Measurements from ENCODE around the gene VPS9D1.
"Not testable (repeated sequence)": the region's sequence is repeated elsewhere in the genome, so short reads cannot be mapped to it uniquely, and the experiment has no call there.

VPS9D1 gene

GRCh38 chr16:89687092-89687940, 33.4 kb downstream of the VPS9D1 start:
- H3K36me3 ChIP-seq (ENCODE audit: control insufficient read depth, insufficient read depth, low read length) = peaks cover 18% of the 10 kb centered on the region
- H3K4me1 ChIP-seq (ENCODE audit: control insufficient read depth, insufficient read depth, low read length, poor library complexity, severe bottlenecking) = peaks cover 7% of the 10 kb centered on the region
- H3K4me3 ChIP-seq (ENCODE audit: insufficient read depth, low read depth, low read length, poor library complexity, severe bottlenecking) = peak overlapping the region; percentile 95
- H3K27me3 ChIP-seq (replicated peaks; ENCODE audit: control insufficient read depth, insufficient read depth, low read length, poor library complexity, severe bottlenecking) = no peaks in the 10 kb centered on the region
- H3K9me3 ChIP-seq (ENCODE audit: control insufficient read depth, low read length) = no peaks in the 10 kb centered on the region
- peak in 1 of 3 donors; percentile 16 for DNase-seq
- H3K27ac ChIP-seq (ENCODE audit: insufficient read depth, low read length, poor library complexity, severe bottlenecking) = peak overlapping the region; percentile 93

GRCh38 chr16:89686520-89687091, 34.1 kb downstream of the VPS9D1 start, which contains the start of gene CDK10:
Gene CDK10, plus strand, starts transcription at chr16:89686689. Its CDS starts 22 bp downstream, at chr16:89686711.
- Histone ChIP-seq H3K27ac (ENCODE audit: insufficient read depth, low read length, poor library complexity, severe bottlenecking) (peak within 1 kb of the TSS; percentile 93), H3K4me1 (ENCODE audit: control insufficient read depth, insufficient read depth, low read length, poor library complexity, severe bottlenecking) (peaks cover 7% of the 10 kb centered on the region), H3K9me3 (ENCODE audit: control insufficient read depth, low read length) (no peaks in the 10 kb centered on the region), H3K27me3 (replicated peaks; ENCODE audit: control insufficient read depth, insufficient read depth, low read length, poor library complexity, severe bottlenecking) (no peaks in the 10 kb centered on the region), H3K36me3 (ENCODE audit: control insufficient read depth, insufficient read depth, low read length) (peaks cover 11% of the 10 kb centered on the region), H3K4me3 (ENCODE audit: insufficient read depth, low read depth, low read length, poor library complexity, severe bottlenecking) (peak within 1 kb of the TSS; percentile 95)
- DNase-seq = peak; percentile 79 to 87 (median 84)

- Histone ChIP-seq H3K27me3 (replicated peaks; ENCODE audit: control insufficient read depth, insufficient read depth, low read length, poor library complexity, severe bottlenecking) (no peaks in the 10 kb centered on the region), H3K9me3 (ENCODE audit: control insufficient read depth, low read length) (no peaks in the 10 kb centered on the region), H3K27ac (ENCODE audit: insufficient read depth, low read length, poor library complexity, severe bottlenecking) (no peak overlapping the region), H3K4me1 (ENCODE audit: control insufficient read depth, insufficient read depth, low read length, poor library complexity, severe bottlenecking) (peaks cover 7% of the 10 kb centered on the region), H3K36me3 (ENCODE audit: control insufficient read depth, insufficient read depth, low read length) (peaks cover 5% of the 10 kb centered on the region), H3K4me3 (ENCODE audit: insufficient read depth, low read depth, low read length, poor library complexity, severe bottlenecking) (peak overlapping the region; percentile 95)
- no peak for DNase-seq
Measured at GRCh38 chr16:89685916-89686315, 34.8 kb downstream of the VPS9D1 start.

- Histone ChIP-seq H3K27me3 (replicated peaks; ENCODE audit: control insufficient read depth, insufficient read depth, low read length, poor library complexity, severe bottlenecking) (no peaks in the 10 kb centered on the region), H3K9me3 (ENCODE audit: control insufficient read depth, low read length) (no peaks in the 10 kb centered on the region), H3K27ac (ENCODE audit: insufficient read depth, low read length, poor library complexity, severe bottlenecking) (no peak overlapping the region), H3K4me1 (ENCODE audit: control insufficient read depth, insufficient read depth, low read length, poor library complexity, severe bottlenecking) (no peaks in the 10 kb centered on the region), H3K36me3 (ENCODE audit: control insufficient read depth, insufficient read depth, low read length) (no peaks in the 10 kb centered on the region), H3K4me3 (ENCODE audit: insufficient read depth, low read depth, low read length, poor library complexity, severe bottlenecking) (no peak overlapping the region)
- no peak for DNase-seq
Measured at GRCh38 chr16:89678258-89678657, 42.4 kb downstream of the VPS9D1 start.

GRCh38 chr16:89672177-89672941, 48.3 kb downstream of the VPS9D1 start:
- Histone ChIP-seq H3K9me3 (ENCODE audit: control insufficient read depth, low read length) (no peaks in the 10 kb centered on the region), H3K27me3 (replicated peaks; ENCODE audit: control insufficient read depth, insufficient read depth, low read length, poor library complexity, severe bottlenecking) (no peaks in the 10 kb centered on the region), H3K4me1 (ENCODE audit: control insufficient read depth, insufficient read depth, low read length, poor library complexity, severe bottlenecking) (no peaks in the 10 kb centered on the region), H3K36me3 (ENCODE audit: control insufficient read depth, insufficient read depth, low read length) (no peaks in the 10 kb centered on the region), H3K27ac (ENCODE audit: insufficient read depth, low read length, poor library complexity, severe bottlenecking) (no peak overlapping the region), H3K4me3 (ENCODE audit: insufficient read depth, low read depth, low read length, poor library complexity, severe bottlenecking) (no peak overlapping the region)
- no peak for DNase-seq

GRCh38 chr16:89671565-89671964, 49.1 kb downstream of the VPS9D1 start:
- not testable (repeated sequence) for DNase-seq; H3K9me3 ChIP-seq (ENCODE audit: control insufficient read depth, low read length); H3K4me1 ChIP-seq (ENCODE audit: control insufficient read depth, insufficient read depth, low read length, poor library complexity, severe bottlenecking); H3K4me3 ChIP-seq (ENCODE audit: insufficient read depth, low read depth, low read length, poor library complexity, severe bottlenecking); H3K27me3 ChIP-seq (replicated peaks; ENCODE audit: control insufficient read depth, insufficient read depth, low read length, poor library complexity, severe bottlenecking); H3K27ac ChIP-seq (ENCODE audit: insufficient read depth, low read length, poor library complexity, severe bottlenecking); H3K36me3 ChIP-seq (ENCODE audit: control insufficient read depth, insufficient read depth, low read length)

GRCh38 chr16:89670496-89671431, 49.9 kb downstream of the VPS9D1 start:
- no peak for DNase-seq
- no peaks in the 10 kb centered on the region for H3K4me1 ChIP-seq (ENCODE audit: control insufficient read depth, insufficient read depth, low read length, poor library complexity, severe bottlenecking)

GRCh38 chr16:89669755-89670154, 50.9 kb downstream of the VPS9D1 start:
- no peaks in the 10 kb centered on the region for H3K36me3 ChIP-seq (ENCODE audit: control insufficient read depth, insufficient read depth, low read length)
- no peak for DNase-seq

More at GRCh38 chr16:89670496-89671431, 49.9 kb downstream of the VPS9D1 start:
- H3K9me3 ChIP-seq (ENCODE audit: control insufficient read depth, low read length) = no peaks in the 10 kb centered on the region
- H3K4me3 ChIP-seq (ENCODE audit: insufficient read depth, low read depth, low read length, poor library complexity, severe bottlenecking) = no peak overlapping the region
- no peaks in the 10 kb centered on the region for H3K27me3 ChIP-seq (replicated peaks; ENCODE audit: control insufficient read depth, insufficient read depth, low read length, poor library complexity, severe bottlenecking)
- no peak overlapping the region for H3K27ac ChIP-seq (ENCODE audit: insufficient read depth, low read length, poor library complexity, severe bottlenecking)
- no peaks in the 10 kb centered on the region for H3K36me3 ChIP-seq (ENCODE audit: control insufficient read depth, insufficient read depth, low read length)

GRCh38 chr16:89668790-89669158, 51.9 kb downstream of the VPS9D1 start:
- Histone ChIP-seq H3K36me3 (ENCODE audit: control insufficient read depth, insufficient read depth, low read length) (no peaks in the 10 kb centered on the region), H3K9me3 (ENCODE audit: control insufficient read depth, low read length) (no peaks in the 10 kb centered on the region), H3K4me1 (ENCODE audit: control insufficient read depth, insufficient read depth, low read length, poor library complexity, severe bottlenecking) (no peaks in the 10 kb centered on the region), H3K27ac (ENCODE audit: insufficient read depth, low read length, poor library complexity, severe bottlenecking) (no peak overlapping the region), H3K27me3 (replicated peaks; ENCODE audit: control insufficient read depth, insufficient read depth, low read length, poor library complexity, severe bottlenecking) (no peaks in the 10 kb centered on the region), H3K4me3 (ENCODE audit: insufficient read depth, low read depth, low read length, poor library complexity, severe bottlenecking) (no peak overlapping the region)
- DNase-seq = no peak

More at GRCh38 chr16:89669755-89670154, 50.9 kb downstream of the VPS9D1 start:
- Histone ChIP-seq H3K27ac (ENCODE audit: insufficient read depth, low read length, poor library complexity, severe bottlenecking) (no peak overlapping the region), H3K9me3 (ENCODE audit: control insufficient read depth, low read length) (no peaks in the 10 kb centered on the region), H3K4me1 (ENCODE audit: control insufficient read depth, insufficient read depth, low read length, poor library complexity, severe bottlenecking) (no peaks in the 10 kb centered on the region), H3K27me3 (replicated peaks; ENCODE audit: control insufficient read depth, insufficient read depth, low read length, poor library complexity, severe bottlenecking) (no peaks in the 10 kb centered on the region), H3K4me3 (ENCODE audit: insufficient read depth, low read depth, low read length, poor library complexity, severe bottlenecking) (no peak overlapping the region)

Data from effector memory CD4-positive, alpha-beta T cell (primary cell).